ENCODE data around the gene LRIT3.
A peak's percentile ranks its signal among the peaks of the same experiment; 100 is the strongest.

LRIT3 gene

DNA sequence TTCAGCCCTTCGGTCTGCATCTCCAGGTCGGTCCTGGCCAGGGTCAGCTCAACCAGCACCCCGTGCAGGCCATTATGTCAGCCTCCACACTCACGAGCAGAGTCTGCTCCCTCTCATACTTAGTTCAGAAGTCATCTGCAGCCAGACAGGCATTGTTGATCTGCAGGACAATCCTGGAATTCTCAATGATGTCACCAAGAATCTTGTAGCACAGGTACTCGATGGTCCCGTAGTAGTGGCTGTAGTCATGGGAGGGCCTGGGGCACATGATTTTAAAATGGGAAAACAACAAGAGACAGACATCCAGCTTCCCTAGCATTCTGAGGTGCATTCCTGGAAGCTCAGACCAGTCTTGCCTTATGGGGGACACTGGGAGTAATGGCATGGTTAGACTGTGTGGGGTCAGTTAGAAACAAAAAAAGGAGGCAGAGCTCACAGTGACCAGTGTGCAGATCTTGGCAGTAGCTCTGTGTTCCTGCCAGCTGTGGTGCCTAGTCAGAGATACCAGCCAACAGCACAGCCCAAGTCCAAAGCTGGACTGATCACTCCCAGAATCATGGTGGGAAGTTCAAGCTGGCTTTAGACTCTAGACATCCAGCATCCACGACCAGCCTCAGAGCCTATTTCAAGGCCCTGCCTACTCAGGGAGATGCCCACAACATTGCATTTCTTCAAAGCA lies 31.9 kb downstream of the LRIT3 start:
- DNase-seq = no peak
- in situ Hi-C loops (cut with HindIII; ENCODE audit: low pct_ligation_motif_present, low pct_unique_long_range_greater_than_20kb, low sequenced_read_pairs) = no loop called here

DNA sequence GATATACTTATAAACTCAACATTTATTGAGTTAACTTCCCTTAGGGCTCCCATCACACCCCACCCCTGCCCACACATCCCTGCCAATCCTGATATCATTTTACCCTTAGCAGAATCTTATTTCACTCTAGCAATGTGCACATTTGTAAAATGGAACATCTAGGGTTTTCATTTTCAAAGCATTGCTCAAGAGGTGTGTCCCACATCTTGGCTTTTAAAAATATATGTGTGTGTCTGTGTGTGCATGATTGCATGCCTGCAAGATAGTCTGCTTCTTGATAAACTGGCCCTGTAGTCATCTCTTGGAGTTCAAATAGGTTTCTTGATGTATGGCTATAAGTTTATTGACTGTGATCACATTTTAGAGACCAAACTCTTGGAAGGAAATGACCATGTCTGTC lies 38.4 kb downstream of the LRIT3 start:
- in situ Hi-C loops (cut with HindIII; ENCODE audit: low pct_ligation_motif_present, low pct_unique_long_range_greater_than_20kb, low sequenced_read_pairs) = no loop called here
- DNase-seq = no peak

- no peak for DNase-seq
- in situ Hi-C loops (cut with HindIII; ENCODE audit: low pct_ligation_motif_present, low pct_unique_long_range_greater_than_20kb, low sequenced_read_pairs) = no loop called here
Observed at GRCh38 chr4:109887071-109887470, 39.2 kb downstream of the LRIT3 start.

DNA sequence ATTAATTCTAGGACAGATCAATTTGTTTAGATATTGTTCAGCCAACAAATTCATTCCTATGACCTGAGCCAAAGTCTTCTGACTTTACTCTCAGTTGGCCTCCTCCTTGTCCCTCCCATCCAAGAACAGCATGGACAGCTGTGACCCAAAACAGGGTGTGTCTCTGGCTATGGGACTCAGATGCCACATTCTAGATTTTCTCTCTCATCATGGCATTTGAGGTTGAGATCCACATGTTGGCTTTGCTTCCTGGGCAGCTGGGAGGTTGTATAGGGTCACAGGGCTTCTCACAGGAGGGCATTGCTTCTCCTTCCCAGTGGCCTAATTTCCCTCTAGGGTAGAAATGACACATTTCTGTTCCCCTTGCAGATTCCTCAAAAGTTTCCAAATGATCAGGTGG lies 42.2 kb downstream of the LRIT3 start:
- DNase-seq = no peak
- in situ Hi-C loops (cut with HindIII; ENCODE audit: low pct_ligation_motif_present, low pct_unique_long_range_greater_than_20kb, low sequenced_read_pairs) = no loop called here

GRCh38 chr4:109902559-109903251 lies 54.8 kb downstream of the LRIT3 start:
- no peak for DNase-seq
- in situ Hi-C loops (cut with HindIII; ENCODE audit: low pct_ligation_motif_present, low pct_unique_long_range_greater_than_20kb, low sequenced_read_pairs) = no loop called here

GRCh38 chr4:109908731-109909130 lies 60.8 kb downstream of the LRIT3 start:
- DNase-seq = no peak
- in situ Hi-C loops (cut with HindIII; ENCODE audit: low pct_ligation_motif_present, low pct_unique_long_range_greater_than_20kb, low sequenced_read_pairs) = no loop called here

DNA sequence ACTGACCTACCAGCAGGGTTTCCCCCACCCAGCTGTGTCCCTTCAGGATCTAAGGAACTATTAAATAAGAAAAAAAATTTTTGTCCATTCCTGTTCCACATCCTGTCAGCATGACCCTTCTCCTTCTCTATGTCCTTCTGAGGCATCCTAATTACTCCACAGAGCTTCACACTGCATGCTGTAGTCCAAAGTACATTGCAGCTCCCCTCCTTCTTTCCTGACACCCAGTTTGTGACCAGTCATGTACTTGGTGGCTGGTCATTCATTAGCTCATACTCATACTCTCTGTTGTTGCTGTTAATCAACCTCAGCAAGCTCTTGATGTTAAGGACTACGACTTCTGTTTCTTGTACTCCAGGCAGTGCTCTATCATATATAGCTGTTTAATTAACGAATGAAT lies 62.3 kb downstream of the LRIT3 start:
- DNase-seq = no peak
- in situ Hi-C loops (cut with HindIII; ENCODE audit: low pct_ligation_motif_present, low pct_unique_long_range_greater_than_20kb, low sequenced_read_pairs) = no loop called here

- peak; percentile 60 for DNase-seq
- in situ Hi-C loops (cut with HindIII; ENCODE audit: low pct_ligation_motif_present, low pct_unique_long_range_greater_than_20kb, low sequenced_read_pairs) = no loop called here
Observed at GRCh38 chr4:109912706-109913595, 65.0 kb downstream of the LRIT3 start, which contains the start of gene EGF. Gene EGF, plus strand, starts transcription at chr4:109912883. Its CDS starts 453 bp downstream, at chr4:109913336.

- no peak for DNase-seq
- in situ Hi-C loops (cut with HindIII; ENCODE audit: low pct_ligation_motif_present, low pct_unique_long_range_greater_than_20kb, low sequenced_read_pairs) = no loop called here
Observed at GRCh38 chr4:109913596-109914241, 65.8 kb downstream of the LRIT3 start.

GRCh38 chr4:109914322-109914721 lies 66.4 kb downstream of the LRIT3 start:
- DNase-seq = no peak
- in situ Hi-C loops (cut with HindIII; ENCODE audit: low pct_ligation_motif_present, low pct_unique_long_range_greater_than_20kb, low sequenced_read_pairs) = no loop called here

- in situ Hi-C loops (cut with HindIII; ENCODE audit: low pct_ligation_motif_present, low pct_unique_long_range_greater_than_20kb, low sequenced_read_pairs) = no loop called here
- no peak for DNase-seq
Observed at GRCh38 chr4:109915385-109916026, 67.6 kb downstream of the LRIT3 start.

DNA sequence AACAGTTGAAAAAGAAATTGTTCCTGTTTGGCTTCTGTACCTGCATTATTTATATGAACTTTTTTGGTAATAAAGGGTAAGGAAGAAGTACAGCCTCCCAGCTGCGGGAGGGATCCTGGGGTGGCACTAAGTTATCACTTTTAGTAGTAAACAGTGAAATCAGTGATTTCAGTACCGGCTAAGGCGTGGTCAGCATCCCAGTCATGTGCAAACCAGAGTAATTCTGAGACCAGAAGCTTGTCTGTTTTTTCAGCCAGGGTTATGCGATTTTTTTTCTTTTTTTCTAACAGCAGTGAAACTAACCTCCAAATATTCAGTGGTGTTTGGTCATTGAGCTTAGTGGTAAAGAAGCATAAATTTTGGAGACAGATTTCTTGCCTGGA lies 68.1 kb downstream of the LRIT3 start:
- in situ Hi-C loops (cut with HindIII; ENCODE audit: low pct_ligation_motif_present, low pct_unique_long_range_greater_than_20kb, low sequenced_read_pairs) = no loop called here
- no peak for DNase-seq

GRCh38 chr4:109921384-109921808 lies 73.5 kb downstream of the LRIT3 start:
- in situ Hi-C loops (cut with HindIII; ENCODE audit: low pct_ligation_motif_present, low pct_unique_long_range_greater_than_20kb, low sequenced_read_pairs) = no loop called here
- DNase-seq = peak; percentile 73
